GM19467 (cell line): ENCODE data around the gene MGAT5.
A peak's percentile ranks its signal among the peaks of the same experiment; 100 is the strongest.

Experiments
- ATAC-seq: cut with Tn5 transposase; IDR thresholded peaks from one replicate; pipeline ENCODE4 v1.9.1; 2021; ENCODE audit warnings: mild to moderate bottlenecking, moderate library complexity; ENCODE audit not compliant: unreplicated experiment

The MGAT5 gene, protein sequence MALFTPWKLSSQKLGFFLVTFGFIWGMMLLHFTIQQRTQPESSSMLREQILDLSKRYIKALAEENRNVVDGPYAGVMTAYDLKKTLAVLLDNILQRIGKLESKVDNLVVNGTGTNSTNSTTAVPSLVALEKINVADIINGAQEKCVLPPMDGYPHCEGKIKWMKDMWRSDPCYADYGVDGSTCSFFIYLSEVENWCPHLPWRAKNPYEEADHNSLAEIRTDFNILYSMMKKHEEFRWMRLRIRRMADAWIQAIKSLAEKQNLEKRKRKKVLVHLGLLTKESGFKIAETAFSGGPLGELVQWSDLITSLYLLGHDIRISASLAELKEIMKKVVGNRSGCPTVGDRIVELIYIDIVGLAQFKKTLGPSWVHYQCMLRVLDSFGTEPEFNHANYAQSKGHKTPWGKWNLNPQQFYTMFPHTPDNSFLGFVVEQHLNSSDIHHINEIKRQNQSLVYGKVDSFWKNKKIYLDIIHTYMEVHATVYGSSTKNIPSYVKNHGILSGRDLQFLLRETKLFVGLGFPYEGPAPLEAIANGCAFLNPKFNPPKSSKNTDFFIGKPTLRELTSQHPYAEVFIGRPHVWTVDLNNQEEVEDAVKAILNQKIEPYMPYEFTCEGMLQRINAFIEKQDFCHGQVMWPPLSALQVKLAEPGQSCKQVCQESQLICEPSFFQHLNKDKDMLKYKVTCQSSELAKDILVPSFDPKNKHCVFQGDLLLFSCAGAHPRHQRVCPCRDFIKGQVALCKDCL

DNA sequence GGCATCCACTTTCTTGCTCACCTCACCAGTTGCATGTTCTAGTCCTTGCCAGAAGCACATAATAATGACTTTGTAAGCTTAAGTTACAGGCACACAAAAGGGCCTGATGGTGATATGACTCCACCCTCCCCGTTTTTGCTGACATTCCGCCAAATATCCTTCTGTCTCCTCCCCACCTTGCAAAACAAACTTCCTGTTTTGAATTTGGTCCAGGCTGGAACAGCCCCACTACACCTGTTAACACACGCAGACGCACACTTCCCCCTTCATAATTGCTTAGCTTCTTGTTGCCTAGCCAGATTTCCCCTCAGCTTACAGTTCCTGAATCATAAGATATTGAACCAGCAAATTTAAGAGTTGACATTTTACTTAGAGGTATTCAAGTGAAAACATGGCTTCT lies at the start of gene MGAT5:
Gene MGAT5 (plus strand): TSS at position 269 of the 400 bp plus-strand sequence. CDS start 332 bp downstream, outside the sequence.
- ATAC-seq = no peak

DNA sequence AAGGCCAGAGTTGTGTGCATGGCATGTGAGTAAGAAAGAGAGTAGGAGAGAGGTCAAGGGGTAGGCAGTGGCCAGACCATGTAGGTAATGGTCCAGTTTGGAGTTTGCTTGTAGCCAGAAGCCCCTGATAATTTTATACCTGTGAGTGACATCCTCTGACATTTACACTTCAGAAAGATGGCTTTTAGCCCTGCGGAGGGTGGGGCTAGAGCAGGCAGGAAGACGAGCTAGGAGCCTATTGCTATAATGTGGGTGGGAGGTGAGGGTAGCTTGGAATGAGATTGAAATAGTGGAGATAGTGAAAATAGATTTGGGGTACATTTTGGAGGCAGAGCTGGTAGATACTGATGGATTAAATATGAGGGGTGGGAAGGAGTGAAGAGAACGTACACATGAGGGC lies 48.8 kb upstream of the MGAT5 start:
- no peak for ATAC-seq

DNA sequence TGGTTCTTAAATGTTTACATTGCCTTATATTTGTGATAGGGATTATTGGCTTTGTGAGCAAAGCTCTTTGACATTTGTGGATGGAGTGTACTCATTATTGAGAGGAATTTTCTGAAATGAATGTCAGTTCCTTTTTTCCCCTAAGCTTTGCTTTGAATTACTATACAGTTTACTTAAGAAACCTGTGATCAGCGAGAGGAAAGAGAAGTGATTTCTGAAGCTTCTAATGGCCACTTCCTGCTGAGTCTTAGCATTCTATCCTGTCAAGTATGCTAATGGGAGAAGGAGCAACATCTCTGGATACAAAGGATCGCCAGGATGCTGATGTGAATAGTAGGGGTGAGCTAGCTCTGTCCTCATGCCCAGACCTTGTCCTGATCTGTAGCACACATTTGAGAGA lies 47.8 kb upstream of the MGAT5 start:
- ATAC-seq = no peak

DNA sequence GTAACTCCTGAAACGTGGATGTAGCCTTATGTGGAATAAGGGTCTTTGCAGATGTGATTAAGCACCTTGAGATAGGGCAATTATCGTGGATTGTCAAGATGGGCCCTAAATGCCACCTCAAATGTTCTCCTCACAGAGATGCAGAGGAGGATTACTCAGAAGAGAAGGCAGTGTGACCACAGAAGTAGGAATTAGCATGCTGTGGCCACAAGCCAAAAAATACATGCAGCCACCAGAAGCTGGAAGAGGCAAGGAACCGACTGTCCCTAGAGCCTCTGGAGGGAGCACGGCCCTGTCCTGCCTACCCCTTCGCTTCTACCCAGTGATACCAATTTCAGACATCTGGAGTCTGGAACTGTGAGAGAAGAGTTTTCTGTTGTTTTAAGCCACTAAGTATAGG lies 47.3 kb upstream of the MGAT5 start:
- ATAC-seq = no peak

DNA sequence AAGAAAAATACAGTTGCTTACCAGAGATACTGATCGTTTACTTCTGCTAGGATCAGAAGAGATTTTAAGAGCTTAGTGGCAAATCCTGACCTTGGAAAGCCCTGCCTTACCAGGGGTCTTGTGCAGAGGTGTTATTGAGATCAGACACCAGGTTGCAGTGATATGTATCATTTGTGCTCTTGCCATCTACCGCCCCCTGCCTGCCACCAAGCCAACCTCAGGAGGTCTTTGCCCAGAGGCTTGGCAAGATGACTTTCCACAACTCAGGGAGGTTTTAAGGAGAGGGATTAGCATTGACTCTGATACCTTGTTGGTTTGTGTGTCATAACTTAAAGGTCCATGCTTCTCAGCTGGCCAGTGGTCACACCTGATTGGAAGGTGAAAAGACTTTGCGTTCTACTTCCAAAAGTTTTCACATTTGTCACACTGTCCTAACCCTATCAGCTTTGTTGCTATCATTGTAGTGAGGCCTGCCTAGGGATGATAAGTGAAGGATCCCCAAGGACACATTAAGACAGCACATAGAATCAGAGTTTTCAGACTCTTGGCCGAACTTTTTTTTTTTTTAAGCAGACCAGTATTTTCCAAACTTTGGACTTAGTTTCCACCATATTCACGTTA lies 46.2 kb upstream of the MGAT5 start:
- ATAC-seq = peak; percentile 85

DNA sequence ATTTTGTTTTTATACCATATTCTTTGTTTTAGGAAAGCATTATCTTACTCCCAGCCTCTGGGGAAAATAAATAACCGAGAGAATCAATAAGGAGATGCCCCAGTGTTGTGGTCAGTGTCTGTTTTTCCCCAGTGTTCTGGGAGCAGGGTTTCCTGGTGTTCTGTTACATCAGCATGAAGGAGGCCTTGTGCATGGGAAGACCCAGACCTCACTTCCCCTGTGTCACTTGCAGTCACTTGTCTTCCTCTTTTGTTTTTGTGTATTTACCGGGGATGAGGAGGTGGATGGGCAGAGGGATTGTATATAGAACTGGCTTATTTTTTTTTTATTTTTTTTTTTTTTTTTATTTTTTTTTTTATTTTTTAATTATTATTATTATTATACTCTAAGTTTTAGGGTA lies 45.0 kb upstream of the MGAT5 start:
- no peak for ATAC-seq

DNA sequence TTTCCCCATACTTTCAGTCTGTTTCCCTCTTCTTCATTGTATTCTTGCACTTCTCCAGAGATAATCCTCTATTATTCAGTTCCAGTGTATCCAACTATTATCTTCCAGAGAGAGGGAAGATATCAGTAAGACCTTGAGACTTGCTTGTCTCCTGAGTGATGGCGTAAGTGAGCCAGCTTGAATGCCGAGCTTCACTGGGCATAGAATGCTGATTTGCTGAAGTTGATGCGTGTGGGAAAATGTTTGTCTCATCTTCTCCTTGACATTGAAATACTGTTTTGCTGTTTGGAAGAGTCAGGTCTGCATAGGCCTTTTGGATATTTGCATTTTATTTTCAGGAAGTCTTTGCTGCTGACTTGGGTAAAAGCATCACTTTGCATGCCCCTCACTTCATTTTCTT lies 41.1 kb upstream of the MGAT5 start:
- ATAC-seq = no peak

DNA sequence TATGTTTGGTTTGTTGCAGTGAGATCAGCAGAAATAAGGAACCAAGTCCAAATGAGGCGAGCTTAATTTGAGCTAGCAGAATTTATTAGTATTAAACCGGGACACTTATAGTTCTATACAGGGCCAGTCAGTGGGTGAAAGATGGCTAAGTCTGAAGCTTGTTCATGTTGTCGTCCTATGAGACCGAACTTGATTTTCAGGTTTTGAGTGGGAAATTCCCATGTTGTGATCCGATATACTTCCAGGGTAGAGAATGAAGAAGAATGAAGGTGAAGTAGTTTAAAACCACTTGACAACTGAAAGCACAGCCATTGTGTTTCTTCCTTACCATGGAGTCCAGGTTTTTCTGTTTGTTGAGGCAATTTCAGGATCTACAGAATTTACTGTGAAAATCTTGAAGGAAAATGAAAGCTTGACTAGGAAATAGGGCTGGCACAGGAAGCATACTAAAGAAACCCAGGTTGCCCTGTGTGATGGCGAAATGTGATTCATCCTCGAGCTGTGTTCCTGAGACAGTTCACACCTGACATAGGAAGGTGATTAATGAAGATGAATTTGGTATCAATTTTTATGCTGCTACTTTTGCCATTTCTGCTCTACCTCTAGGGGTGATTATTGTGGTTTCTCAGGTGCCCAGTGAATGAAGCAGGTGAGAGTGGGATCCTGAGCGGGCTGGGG lies 37.6 kb upstream of the MGAT5 start:
- no peak for ATAC-seq

DNA sequence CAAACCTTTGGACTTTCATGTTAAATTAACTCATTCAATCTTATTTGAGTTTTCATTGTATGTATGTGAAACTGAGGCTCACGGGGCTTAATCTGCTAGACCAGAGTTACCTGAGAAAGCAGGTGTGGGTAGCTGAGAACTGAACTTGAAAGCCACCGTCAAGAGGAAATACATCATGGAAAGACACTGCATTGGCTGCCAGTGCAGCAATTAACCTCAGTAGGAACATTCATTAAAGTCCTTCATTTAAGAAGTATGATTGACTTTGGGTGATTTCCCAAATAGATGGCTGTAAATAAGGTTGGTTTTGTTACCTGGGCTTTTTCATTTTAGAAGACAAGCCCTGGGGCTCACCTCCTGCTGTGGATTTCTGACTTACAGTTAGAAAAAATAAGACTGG lies 36.5 kb upstream of the MGAT5 start:
- peak; percentile 17 for ATAC-seq

DNA sequence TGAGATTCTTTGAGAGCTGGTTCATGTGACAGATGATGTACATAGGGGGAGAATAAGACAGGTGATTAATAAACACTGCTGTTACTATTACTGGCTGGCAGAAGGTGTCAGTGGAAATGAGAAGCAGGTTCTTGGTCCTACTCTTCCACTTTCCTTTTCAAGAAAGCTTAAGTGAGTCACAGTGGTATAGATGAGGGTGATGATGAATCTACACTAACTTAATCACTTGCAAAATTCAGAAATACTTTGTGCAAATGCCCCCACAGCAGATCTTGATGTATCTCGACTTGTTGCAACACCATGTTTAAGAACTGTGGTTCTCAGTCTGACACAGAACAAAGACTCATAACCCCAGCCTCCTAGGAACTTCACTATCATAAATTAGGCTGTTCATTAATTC lies 35.9 kb upstream of the MGAT5 start:
- ATAC-seq = peak; percentile 65

DNA sequence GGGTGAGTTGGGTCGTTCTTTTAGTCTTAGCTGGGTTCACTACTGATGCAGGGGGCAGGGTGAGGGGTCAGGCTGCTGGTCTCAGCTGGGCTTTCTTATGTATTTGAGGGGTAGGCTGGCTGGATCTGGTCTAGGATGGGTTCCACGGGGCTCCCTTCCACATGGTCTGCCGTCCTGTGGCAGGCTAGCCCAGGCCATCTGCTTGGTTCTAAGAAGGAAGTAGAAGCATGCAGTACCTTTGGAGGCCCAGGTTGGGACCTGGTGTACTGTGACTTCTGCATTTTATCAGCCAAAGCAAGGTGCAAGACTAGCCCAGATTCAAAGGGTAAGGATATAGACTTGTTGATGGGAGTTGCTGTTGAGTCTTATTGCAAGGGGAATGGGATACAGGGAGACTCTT lies 35.5 kb upstream of the MGAT5 start:
- ATAC-seq = no peak

DNA sequence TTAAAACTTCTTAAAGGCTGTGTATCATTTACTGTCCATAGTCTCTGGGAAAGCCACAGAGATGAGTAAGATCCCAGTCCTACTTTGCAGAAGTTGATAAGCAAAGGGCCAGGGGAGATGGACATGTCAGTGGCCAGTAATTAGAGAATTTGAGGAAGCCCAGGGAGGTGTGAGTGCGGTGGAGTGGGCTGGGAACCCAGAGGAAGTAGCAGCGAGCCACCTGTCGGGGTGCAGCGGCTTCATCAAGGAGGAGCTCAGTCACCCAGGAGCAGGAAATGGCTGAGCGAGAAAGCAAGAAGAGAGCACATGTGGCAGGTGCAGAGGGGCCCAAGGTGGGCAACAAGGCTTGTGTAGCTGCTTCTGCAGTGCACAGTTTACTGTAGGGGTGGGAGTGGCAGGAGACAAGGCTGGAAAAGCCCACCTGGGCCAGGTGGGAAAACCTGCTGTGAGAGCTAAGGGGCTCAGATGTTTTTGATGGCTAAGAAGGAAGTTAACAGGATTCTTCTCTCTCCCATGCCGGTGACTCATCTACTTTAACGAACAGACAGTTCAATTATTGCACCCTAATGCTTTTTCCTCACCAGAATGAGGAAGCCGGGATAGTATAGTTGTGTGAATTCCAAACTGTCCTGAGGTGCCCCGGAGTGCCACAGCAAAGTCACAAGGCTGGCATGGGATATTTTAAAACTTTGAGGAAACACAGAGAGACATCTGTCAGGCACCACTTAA lies 34.8 kb upstream of the MGAT5 start:
- ATAC-seq = peak; percentile 62

DNA sequence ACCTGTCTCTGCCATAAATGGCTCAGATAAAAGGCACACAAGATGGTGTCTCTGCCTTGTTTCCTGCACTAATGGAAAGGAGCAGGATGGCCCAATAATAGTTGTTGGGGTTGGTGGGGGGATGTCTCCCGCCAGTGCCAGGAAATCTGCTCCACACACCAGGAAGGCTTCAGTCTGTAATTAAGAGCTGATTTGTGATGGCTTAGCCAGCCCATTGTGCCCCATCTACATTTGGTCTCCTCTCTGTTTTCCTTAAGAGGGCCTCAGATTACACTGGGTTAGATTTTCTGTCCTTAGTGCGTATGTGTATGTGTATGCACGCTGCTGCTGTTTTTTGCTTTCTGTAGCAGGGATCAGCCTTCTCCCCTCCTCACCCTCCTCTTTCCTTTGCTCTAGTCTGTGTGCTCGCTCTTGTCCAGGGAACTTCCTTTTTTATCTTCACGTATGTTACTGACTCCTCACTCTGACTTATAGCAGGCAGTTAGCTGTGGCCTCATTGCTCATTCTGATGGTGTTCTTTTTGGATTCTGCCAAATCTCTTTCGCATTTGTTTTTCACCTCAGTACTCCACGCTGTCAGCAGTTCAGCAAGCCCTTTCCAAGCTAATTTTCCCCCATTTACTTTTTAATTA lies 33.4 kb upstream of the MGAT5 start:
- no peak for ATAC-seq

DNA sequence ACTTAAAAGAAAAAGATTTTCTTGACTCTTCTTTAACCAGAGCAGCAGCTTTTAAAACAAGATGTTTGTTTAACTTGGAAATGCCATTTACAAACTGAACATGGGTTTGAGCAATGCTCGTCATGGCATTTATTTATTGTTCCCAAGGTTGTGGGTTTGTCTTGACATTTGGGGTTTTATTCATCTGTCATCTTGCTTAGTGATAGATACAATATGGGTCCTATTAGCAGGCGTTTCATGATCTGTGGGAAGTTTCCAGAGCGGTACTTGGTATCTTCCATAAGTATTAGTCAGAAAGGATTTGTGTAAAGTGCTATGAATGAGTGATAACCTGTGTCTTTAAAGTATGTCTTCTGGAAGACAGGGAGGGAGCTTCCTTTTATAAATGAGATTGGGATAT lies 29.9 kb upstream of the MGAT5 start:
- no peak for ATAC-seq

DNA sequence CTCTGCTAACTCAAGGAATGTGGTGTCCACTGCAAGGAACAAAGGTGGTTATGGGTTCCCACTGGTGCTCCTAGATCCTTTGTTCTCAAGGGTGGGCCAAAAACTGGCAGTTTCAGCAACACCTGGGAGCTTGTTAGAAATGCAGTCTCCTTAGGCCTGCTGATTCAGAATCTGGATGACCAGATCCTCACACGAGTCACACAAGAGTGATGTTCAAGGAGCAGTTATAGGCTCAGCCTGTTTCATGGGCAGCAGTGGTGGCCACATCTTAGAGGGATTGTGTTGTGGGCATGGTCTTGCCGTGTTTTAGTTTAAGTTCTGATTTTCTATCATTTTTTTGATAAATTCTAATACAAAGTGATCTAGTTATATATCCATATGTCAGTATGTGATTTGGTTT lies 28.7 kb upstream of the MGAT5 start:
- no peak for ATAC-seq

DNA sequence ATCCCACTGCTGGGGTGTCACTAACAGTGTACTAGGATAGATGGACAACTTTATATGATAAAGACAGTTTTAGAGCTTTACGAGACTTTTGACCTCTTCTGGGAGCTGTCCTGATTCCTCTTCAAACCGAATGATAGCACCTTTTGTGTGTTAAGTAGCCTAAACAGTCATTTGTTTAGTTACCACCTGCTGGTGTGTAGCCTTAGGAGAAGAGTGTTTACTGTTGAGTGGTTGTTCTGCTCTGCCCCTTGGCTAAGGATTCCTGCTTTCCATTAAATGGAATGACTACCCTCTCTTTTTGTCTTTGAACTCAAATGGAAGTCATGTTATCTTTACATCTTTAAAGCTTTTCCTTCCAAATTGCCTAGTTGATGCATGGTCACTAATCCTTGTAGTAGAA lies 28.0 kb upstream of the MGAT5 start:
- no peak for ATAC-seq

DNA sequence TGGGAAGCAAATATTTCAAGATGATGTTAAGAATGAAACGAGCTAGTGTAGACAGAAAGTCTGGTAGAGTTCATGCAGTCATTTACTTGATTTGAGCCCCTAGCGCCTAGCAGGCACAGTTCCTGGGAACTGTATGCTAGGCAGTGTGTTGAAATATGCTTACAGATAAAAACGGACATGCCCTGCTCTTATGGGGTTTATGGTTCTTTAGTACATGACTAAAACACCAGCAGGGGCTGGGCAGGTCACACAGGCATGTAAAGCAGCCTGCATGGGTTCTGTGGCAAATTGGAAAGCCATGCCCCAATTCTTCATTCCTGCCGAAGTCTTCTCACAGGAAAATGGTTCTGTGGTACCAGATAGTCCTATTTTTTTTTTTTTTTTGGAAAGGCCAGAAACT lies 27.3 kb upstream of the MGAT5 start:
- no peak for ATAC-seq

DNA sequence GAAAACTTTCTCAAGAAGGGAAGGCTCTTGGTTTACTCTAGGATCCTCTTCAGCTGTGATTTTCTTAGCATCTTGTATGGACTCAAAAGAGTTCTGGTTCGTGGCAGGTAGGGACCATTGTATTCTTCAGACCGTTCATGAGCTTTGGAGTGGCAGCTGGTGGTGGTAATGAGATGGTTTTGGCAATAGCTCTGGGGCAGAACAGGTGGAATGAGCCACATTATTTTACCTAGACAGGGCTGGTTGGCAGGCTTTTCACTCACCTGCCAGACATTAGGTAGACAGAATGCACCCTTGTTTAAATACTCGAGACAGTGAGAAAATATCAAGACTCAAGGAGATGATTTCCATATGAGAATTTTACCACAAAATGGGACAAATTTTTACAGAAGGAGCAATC lies 26.2 kb upstream of the MGAT5 start:
- ATAC-seq = no peak

DNA sequence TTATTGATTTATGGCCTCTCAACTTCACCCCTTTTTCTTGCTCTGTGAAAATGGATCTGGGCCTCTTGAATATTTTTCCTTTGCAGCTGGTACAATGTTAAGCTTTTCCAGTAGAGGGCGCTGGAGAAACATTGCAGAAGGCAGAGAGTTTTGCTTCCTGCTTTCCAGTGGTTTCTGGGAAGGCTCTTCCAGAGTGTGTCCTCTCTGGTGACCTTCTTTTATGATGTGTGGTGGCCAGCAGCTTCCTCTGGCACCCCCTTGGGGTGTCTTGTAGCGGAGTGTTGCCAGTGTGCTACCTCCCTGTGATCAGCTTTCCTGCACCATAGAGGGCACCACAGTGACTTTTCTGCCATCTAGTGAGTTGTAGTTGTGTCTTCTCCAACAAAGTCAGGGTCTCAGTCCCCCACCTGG lies 25.4 kb upstream of the MGAT5 start:
- ATAC-seq = no peak

DNA sequence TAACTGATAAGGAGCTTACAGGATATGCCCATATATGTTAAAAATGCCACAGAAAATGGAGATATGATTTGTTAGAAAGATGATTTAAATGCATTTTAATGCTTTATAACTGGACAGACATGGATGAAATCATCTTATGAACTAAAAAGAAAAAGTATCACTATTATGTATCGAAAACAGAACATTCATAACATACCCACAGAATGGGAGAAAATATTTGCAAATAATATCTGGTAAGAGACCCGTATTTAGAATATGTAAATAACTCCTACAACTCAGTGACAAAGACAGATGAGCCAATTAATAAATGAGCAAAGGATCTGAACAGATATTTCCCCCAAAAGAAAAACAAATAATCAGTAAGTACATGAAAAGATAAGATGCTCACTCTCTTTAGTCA lies 24.3 kb upstream of the MGAT5 start:
- no peak for ATAC-seq
